22Rv1 (cell line): ENCODE results near the gene PRAMEF17.
"Not testable (repeated sequence)": the region's sequence is repeated elsewhere in the genome, so short reads cannot be mapped to it uniquely, and the experiment has no call there.

Source experiments
- H3K27ac ChIP-seq: fragments of 450-650 bp; 2 replicates; pipeline ENCODE4 v1.5.1; 2017
- CTCF ChIP-seq: fragments of 450-650 bp; IDR thresholded peaks from 2 replicates; pipeline ENCODE4 v1.5.1; 2017; ENCODE audit warnings: mild to moderate bottlenecking

Gene PRAMEF17, protein sequence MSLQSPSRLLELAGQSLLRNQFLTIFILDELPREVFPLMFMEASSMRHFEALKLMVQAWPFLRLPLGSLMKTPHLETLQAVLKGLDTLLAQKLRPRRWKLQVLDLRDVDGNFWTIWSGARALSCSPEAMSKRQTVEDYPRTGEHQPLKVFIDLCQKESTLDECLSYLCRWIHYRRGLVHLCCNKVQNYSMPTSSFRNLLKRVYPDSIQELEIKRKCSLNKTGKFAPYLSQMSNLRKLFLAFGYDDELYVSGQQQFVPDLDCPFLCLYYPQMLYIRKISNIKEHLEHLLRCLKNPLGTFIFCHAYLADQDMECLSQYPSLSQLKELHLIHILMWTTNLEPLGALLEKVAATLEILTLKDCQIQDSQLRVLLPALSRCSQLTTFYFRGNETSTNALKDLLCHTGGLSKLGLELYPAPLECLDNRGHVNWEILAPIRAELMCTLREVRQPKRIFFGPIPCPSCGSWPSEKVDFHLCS

GRCh38 chr1:13389332-13389731 is at the start of gene PRAMEF17:
Gene PRAMEF17, plus strand, starts transcription at chr1:13389632. Its CDS starts 26 bp downstream, at chr1:13389658.
- not testable (repeated sequence) for H3K27ac ChIP-seq

DNA sequence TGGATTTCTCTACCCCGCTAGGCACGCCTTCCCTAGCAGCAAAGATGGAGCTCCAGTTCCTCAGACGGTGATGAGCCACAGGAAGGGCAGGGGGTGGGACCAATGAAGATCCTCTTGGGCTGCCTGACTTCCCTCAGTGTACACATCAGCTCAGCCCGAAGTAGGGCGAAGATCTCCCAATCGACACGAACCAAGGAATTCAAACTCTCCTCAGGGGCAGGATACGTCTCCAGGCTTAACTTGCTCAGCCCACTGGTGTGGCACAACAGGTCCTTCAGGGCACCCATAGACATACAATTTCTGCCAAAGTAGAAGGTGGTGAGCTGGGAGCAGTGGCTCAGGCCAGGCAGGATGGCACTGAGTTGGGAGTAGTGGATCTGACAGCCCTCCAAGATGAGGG is 46.9 kb upstream of the PRAMEF17 start:
- not testable (repeated sequence) for H3K27ac ChIP-seq

GRCh38 chr1:13347034-13347433 is 42.4 kb upstream of the PRAMEF17 start, which contains the start of gene PRAMEF14:
Gene PRAMEF14, minus strand, starts transcription at chr1:13347134. Its CDS starts 1,820 bp downstream, at chr1:13345314.
- not testable (repeated sequence) for H3K27ac ChIP-seq

DNA sequence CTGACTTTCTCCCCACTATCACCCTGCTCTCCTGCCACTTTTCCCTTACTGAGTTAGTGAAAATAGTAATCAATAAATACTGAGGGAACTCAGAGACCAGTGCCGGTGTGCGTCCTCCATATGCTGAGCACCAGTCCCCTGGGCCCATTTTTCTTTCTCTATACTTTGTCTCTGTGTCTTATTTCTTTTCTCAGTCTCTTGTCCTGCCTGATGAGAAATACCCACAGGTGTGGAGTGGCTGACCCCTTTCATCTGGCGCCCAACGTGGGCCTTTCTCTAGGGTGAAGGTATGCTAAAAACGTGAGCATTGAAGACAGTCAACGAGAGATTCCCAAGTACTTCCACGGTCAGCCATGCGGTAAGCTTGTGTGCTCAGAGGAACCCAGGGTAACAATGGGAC is 36.0 kb upstream of the PRAMEF17 start:
- H3K27ac ChIP-seq = not testable (repeated sequence)

DNA sequence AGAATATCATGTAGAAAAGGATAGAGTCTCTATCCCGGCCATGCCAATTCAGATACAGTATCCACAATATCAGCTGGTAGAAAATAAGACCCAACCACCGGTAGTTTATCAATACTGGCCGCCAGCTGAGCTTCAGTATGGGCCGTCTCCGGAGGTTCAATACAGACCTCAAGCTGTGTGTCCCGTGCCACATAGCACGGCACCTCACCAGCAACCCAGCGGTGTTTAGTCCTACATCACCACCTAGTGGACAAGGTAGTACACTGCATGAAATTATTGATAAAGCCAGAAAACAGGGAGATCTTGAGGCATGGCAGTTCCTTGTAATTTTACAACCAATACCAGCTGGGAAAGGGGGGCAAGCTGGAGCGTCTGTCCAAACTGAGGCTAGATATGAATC is 35.0 kb upstream of the PRAMEF17 start:
- not testable (repeated sequence) for H3K27ac ChIP-seq

GRCh38 chr1:13356774-13357173 is 32.7 kb upstream of the PRAMEF17 start:
- H3K27ac ChIP-seq = not testable (repeated sequence)
- TF ChIP-seq CTCF = peak; percentile 65

DNA sequence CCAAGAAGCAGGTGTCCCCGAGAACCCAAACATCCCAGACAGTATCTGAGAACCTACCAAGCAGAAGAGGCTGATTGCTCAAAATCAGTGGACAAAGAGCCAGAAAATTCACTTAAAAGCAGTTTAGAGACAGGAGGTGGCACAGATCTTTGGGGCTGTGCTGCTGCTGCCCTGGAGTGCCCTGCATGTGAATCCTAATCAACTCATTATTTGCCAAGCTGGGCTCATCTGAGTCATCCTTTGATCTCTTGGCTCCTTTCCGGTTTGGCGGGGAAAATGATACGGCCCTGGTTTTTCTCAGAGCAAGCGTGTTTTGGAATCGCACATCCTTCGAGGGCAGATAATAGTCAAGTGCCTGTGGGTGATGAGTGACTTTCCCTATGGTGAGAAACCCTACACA is 27.1 kb upstream of the PRAMEF17 start:
- not testable (repeated sequence) for H3K27ac ChIP-seq

GRCh38 chr1:13364928-13365327 is 24.5 kb upstream of the PRAMEF17 start:
- not testable (repeated sequence) for H3K27ac ChIP-seq

DNA sequence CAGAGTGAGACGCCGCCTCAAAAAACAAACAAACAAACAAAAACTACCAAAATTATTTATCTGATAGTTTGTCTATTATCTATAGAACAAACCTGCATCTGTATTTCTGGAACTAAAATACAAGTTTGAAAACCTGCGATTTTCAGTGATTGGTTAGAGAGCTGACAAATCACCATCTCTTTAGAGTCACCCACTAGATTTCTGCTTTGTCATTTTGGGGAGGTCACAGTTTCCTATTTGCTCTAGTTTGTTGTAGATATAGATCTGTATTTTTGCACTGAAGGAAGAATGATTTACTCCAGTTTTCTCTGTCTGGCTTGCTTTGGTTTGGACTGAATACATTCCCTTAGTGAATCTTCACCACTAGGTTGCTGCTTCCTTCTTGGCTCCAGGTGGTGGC is 22.9 kb upstream of the PRAMEF17 start:
- H3K27ac ChIP-seq = not testable (repeated sequence)

GRCh38 chr1:13368544-13368943 is 20.9 kb upstream of the PRAMEF17 start:
- TF ChIP-seq CTCF = peak; percentile 54
- H3K27ac ChIP-seq = not testable (repeated sequence)

- not testable (repeated sequence) for H3K27ac ChIP-seq
Measured at GRCh38 chr1:13378983-13379382, 10.4 kb upstream of the PRAMEF17 start.

DNA sequence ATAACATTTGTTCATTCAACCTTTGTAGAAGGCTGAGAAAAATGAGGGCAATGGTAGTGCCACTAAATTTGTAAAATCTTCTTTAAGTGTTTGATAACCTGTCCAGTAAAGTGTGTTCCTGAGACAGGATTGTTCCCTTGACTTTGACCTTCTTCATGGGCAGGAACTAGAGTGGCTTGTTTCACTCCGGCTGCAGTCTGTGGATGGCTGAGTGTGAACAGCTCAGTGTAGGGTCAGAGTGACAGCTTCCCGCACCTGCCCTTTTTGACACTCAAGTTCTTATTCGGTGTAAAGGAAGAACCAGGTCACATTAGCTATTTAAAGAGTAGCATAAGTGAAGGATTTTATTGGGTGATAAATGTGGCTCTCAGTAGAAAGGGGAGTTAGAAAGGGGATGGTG is 9.1 kb upstream of the PRAMEF17 start:
- H3K27ac ChIP-seq = not testable (repeated sequence)

DNA sequence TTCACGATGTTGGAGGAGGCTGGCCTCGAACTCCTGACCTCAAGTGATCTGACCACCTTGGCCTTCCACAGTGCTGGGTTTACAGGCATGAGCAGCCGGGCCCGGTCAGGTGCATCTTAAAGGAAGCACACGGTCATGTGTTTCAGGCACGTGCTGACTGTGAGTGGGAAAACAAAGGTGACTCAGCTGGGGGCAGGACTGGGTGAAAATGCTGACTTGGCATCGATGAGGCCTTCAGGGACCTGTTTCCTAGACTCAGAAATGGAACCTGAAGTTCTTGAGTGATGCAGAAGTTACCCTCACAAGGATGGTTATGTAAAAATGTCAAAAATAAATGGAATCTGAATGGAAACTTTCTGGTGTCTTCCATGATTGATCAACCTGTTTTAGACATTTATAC is 3.6 kb downstream of the PRAMEF17 start:
- H3K27ac ChIP-seq = not testable (repeated sequence)

DNA sequence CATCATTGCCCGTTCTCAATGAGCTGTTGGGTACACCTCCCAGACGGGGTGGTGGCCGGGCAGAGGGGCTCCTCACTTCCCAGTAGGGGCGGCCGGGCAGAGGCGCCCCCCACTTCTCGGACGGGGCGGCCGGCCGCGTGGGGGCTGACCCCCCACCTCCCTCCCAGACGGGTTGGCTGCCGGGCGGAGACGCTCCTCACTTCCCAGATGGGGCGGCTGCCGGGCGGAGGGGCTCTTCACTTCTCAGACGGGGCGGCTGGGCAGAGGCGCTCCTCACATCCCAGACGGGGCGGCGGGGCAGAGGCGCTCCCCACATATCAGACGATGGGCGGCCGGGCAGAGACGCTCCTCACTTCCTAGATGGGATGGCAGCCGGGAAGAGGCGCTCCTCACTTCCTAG is 5.3 kb downstream of the PRAMEF17 start:
- not testable (repeated sequence) for H3K27ac ChIP-seq

GRCh38 chr1:13395311-13395710 is 5.9 kb downstream of the PRAMEF17 start:
- H3K27ac ChIP-seq = not testable (repeated sequence)
